NOMO-1 (cell line): ENCODE measurements around the gene SLC30A7.

Experiments
- DNase-seq, 2 experiments: peaks; one replicate each; lab custom pipeline; 2025; ENCODE audit not compliant: unreplicated experiment in 2 of 2; lab: John Stamatoyannopoulos, UW

SLC30A7 gene

DNA sequence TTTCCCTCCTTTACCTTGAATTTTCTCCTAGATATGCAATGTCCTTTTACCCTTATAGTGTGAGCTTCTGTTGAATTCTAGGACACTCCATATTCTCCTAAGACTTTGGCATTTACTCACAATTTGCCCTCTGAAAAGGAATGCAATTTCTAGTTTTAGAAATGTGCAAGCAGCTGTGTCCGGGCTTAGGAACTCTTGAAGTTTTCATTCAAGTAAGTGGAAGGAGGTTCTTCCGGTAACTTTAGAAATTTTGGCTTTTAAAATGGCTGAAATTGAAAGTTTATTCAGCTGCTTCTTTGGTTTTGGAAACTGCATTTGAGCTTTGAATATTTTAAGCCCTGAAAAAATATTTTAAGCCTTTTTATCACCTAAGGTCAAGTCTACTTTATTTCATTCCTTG lies 73.4 kb downstream of the SLC30A7 start:
- no peak for DNase-seq

DNA sequence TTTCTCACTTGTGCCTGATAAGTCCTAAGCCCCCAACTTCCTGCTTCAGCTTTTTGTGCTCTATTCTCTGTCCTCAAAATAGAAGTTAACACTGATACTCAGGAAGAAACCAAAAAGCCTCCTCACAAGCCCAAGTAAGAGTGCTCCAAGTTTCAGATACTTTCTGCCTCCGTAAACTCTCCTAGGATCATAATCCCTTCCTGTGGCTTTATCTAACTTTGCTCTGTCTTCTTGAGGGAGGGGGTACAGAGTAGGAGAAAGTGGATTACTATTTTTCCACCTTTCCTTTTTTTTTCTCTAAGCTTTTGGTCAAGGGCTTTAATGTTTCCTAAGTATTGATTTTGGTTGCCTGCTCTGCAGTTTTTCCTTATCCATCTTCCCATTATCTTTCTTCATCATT lies 75.1 kb downstream of the SLC30A7 start:
- no peak for DNase-seq

DNA sequence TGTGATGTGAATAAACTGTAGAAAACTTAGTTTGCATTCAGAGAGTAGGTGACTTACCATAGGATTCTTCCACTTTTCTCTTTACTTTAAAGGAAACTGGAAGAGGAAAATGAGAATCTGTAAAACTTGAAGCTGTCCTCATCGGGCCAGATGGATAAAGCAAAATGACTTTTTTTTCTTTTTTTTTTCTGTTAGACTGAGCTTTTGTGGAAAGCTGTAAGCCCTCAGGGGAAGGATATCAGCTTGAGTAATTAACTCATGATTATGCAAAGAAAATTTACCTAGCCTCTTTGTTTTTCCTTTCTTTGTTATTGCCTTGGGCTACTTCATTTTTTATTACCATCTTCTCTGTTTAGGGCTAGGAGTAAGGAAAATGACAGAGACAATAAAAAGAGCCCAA lies 76.3 kb downstream of the SLC30A7 start:
- DNase-seq = no peak

DNA sequence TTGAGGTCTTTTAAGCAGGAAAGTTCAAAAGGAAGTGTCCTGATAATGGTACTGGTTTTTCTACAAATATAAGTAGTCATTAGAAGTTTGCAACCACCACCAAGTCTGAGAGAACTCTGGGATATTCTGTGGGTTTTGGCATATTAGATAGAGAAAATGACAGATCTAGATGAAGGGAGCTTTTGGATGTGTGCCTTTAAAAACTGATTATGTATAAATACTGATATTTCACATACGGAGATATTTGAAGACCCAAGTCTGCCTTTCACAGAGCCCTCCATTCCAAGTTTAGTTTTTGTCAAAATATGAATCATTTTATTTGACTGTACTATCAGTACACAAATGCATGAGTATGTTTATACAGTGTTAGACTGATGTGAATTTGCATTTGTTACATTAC lies 81.0 kb downstream of the SLC30A7 start:
- no peak for DNase-seq

DNA sequence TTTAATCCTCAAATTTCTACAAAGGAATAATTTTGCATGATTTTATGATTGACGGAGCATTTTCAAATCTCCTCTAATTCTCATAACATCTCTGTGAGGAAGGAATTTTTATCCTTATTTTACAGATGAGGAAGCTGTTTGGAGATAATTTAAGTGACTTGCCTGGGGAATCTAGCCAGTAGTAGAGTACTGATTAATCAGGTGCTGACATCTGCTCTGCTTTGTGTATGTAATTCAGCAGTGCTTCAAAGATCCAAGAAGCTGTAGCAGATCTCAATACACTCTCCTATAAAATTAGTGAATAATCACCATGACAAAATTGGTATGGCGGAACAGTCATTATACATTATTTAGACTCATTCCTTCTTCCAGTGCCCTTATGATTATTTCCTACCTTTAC lies 83.7 kb downstream of the SLC30A7 start:
- no peak for DNase-seq

DNA sequence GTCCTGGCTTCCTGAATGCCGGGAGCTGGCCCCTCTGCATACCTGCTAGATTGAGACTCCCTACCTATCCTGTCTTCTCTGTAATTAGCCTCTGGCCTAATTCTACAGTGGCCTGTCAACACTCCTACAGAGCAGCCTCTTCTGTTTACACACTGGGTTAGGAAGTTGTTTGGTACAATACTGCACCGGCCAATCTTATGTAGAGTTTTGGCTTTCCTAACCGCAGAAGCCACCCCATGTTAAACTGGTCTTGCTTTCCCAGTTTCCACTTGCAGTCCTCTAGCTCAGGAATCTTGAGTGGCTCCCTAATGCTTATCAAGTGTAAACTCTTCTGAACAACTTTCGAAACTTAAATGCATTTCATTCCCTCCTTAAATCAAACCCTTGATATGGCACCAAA lies 86.9 kb downstream of the SLC30A7 start:
- no peak for DNase-seq

DNA sequence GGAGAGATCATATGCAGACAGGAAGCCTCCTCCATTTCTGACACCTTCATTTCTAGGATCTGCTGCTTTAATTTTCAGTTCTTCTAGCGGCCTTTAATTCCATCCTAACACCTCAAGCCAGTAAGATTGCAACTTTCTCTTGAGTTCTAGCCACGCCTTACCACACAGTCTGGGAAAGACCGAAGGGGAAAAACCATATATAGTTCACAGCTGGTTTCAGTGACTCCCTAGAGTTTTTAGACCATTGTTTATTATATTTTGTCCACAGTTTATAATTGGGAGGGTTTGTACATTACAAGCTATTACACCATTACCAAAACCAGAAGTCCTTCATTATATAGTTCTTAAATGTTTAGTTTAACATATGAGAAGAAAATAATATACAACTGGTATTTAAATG lies 92.2 kb downstream of the SLC30A7 start:
- DNase-seq = no peak

DNA sequence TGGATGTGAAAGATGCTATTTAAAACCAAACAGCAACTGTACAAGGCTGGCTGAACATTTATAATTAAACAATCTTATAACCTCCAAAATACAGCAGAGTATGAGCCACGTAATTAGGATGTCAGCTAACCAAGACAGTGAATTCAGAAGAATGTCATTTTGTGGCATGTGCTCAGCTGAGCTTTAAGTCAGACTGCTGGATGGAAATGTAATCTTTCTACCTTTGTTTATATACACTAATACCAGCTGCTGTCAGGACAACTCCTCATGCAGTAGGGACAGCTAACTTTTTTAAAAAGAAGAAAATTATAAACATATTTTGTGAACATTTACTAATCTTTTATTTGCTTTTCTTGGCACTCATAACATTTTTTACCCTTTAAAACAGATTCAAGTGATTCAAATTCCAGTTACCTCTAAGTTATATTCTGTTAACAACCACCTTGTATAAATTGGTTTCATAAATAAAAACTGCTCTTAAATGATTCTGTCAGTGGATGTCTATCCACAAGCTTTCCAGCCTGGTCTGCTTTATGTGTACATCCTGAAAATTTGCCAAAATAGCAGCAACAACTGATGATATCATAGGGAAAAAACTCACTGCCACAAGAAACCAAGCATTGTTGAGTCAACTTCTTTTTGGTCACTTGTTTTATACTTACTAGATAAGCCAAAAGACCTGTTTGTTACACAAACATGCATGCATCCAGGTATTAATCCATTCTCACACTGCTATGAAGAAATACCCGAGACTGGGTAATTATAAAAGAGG lies 93.6 kb downstream of the SLC30A7 start:
- no peak for DNase-seq

DNA sequence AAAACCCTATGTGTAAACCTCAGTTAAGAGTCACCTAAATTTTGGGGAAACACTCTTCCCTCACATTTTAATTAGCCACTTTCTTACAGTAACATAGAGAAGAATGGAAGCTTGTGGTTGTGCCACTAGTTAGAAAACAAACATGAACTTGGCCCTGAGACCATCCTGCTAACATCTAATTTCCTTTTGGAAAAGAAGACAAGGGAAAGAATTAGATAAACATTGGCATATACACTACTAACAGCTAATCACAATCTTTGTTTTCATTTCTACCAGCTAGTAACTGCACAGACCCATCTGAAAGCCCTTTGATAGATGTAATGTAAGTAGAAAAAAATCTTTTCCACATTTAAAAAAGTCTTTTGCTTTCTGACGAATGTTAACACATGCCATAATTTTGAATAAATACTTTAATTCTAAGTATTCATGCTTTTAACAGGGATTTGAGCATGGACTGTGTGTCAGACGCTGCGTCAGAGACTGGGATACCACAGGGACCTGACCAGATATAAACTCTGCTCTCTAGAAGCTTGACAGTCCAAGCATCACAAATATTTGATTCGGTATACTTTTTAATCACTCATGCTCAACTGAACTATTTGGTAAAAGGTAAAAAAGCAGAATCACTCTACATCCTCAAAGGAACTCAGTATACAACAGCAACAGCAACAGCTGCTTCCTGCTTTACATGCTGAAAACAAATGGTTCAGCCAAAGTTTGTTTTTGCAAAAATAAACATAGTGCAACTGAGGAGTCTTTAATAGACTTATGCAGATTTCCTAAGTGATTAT lies 99.5 kb downstream of the SLC30A7 start:
- no peak for DNase-seq

DNA sequence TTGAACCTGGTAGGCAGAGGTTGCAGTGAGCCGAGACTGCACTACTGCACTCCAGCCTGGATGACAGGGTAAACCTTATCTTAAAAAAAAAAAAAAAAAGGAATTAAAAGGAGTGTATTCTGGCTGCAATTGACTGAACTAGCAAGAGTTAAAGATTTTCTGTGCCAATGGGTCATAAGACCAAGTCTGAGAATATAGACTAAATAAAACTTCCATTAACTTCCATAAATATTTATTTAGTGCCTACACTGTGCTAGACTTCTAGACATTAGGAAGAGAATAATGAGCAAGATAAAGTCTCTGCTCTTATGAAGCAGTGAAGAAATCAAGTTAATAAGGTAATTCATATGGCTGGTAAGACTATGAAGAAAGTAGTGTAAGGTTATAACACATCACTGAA lies 102.5 kb downstream of the SLC30A7 start:
- DNase-seq = no peak

DNA sequence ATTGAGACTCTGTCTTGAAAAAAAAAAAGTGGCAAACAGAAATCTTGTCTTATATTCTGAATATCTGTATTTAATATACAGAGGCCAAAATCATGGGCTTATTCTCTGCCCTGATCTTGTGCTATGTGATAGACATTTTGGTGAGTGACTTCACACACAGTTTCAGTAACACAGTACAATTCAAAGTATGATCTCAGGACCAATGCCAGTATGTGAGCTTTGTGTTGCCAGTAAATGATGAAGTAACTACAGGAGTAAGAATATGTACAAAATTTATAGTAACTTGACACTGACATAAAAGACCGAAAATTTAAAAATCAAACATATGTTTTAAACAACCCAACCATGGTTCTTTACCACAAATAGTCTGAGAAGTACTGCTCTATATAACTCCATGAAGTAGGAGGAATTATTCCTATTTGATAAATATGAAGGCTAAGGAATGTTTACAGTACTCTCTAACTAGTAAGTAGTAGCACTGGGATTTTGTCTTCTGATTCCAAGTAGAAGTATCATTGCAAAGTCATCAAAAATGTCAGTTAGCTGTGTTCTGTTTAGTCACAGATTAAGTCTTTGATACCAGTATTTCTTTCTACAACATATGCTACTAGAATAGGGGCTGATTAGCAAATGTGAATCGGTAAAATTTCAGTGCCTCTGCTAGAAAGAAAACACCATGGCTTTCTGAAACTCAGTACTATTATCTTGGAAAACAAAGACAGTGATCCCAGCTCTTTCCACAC lies 104.4 kb downstream of the SLC30A7 start:
- DNase-seq = no peak

DNA sequence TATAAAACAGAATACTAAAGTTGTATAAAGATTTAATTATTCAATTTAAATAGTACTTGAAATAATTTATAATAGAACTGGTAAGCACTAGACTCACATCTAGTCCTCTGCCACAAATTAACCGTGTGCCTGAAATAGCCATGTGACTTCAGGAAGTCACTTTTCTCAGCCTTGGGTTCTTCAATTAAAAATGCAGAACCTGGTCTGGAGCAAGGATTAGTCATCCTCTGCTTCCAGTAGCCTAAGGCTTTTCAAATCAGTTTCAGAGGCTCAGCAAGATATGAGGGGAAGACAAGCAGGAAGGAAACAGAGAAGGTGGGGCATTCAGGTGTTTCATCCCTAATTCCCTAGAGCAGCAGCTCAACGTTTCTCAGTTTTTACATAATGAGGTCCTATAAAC lies 106.7 kb downstream of the SLC30A7 start:
- peak; percentile 50 to 91 for DNase-seq

DNA sequence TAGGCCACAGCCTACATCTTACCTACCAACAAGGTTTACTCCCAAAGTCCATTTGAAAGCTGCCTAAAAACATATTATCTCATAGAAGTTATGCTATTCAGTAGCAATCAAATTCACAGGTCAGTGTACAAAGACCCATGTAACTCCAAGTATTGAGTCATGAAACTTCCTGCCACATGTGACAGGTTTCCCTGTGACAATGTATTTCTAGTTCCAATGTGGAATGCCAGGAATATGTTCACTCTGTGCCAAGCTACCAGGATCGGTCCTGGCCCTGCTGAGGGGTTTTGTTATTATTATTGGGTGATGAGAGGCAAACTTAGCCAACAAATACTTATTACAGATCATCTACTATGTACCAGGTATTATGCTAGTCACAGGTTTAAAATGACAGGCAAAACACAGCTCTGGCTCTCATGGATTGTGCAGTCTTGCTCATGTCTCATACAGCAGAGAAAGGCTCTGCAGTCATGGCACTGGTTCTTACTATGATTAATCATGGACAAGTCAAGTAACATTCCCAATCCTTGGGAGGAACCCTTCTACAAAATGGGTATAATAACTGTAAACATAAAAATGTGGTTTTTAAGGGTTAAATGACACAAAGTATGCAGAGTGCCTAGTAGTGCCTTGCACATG lies 107.2 kb downstream of the SLC30A7 start:
- DNase-seq = no peak

DNA sequence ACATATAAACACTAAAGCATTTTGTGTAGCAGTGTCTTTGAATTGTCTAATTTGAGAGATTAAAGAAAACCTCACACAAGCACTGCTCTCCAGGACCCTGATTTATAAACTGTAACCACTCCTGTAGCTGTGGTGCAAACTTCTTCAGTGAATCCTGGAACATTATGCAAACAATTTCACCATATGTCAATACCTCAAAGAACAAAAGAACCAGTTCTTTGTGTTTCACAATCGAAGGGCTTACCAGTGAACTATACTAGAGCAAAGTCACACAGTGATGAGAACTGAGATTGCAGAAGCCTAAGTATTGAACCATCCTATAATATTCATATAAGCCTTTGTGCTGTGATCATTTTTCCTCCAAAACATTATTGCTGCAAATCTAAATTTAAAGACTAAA lies 108.2 kb downstream of the SLC30A7 start:
- DNase-seq = peak; percentile 25 to 76

DNA sequence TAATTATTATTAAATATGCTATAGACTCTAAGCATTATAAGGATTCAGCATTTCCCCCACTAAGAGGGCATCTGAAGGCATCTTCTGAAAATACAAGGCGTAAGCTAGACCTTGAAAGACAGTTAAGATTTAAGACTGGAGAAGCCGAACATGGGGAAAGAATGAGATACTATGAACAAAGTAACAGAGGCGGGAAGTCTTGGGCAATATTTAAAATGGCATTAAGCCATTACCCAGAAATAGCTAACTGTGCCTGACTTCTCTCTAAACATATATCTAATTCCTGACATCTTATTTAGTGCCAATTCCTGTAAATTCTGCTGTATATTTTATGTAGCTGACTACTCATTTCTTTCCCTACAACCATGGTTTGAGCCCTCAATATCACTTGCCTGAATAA lies 108.8 kb downstream of the SLC30A7 start:
- DNase-seq = peak; percentile 39 to 63

DNA sequence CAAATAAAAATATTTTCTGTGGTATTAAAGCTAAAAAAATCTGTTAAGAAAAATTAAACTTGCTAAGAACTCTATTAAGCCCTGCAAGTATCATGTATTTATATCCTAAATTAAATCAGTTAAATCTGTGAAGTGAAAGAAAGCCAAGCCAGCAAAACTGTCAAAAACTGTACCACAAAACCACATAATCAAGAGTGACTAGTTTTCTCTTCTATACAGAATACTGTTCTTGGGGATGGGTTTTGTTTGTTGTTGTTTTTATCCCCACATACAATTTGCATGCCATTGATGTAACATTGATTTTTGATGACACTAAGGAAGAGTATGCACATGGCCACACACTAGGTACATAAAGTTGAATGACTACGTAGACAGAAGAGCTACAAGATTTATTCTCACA lies 109.3 kb downstream of the SLC30A7 start:
- no peak for DNase-seq

DNA sequence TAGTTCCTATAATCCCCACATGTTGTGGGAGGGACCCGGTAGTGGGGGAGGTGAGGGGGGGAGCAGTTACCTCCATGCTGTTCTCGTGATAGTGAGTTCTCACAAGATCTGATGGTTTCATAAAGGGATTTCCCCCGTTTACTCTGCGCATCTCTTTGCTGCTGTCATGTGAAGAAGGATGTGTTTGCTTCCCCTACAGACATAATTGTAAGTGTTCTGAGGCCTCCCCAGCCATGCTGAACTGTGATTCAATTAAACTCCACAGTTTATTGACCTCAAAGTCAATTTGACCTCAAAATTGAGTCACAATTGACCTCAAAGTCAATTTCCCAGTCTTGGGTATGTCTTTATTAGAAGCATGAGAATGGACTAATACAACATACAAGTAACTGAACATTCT lies 110.0 kb downstream of the SLC30A7 start:
- no peak for DNase-seq

DNA sequence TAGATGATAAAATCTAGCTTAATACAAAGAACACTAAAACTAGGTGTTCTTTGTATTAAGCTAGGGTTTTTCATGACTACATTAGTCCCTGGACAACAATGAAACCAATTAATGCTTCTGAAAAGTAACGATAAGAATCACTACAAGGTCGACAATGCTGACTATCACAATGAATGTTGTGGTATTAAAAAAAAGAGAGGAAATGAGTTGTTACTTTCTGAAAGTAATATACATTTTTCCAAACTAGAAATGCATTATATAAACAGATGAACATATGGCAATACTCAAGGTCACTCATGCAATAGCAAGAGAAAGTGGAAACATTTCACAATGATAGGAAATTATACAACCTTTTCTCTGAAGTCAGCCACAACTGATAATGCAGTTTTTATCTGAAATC lies 110.7 kb downstream of the SLC30A7 start:
- peak in 1 of 2 experiments; percentile 47 for DNase-seq

DNA sequence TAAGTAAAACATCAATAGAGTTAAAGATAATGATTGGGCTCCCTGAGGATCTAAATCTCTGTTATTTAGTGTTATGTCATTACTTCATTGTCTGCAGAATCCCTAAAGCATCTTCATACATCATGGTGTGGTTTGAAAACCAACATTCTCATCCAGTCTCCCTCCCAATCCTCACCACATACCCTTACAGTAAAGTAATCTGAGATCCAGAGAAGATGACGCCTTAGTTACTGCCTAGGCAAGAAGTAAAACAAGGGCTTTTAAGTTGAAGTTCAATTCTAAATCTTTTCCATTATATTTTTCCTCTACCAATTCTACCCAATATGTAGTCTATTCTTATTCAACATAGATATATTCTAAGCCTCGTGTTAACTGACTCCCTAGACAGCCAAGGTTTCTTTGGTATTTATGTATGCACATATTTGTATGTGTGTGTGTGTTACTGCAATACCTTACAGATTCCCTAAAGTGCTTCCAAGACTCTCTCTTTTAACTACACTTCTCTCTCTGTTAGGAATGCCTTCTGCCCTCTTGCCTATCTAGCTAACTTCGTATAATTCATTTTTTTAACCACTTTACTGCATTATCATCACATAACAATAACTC lies 112.4 kb downstream of the SLC30A7 start:
- DNase-seq = no peak

DNA sequence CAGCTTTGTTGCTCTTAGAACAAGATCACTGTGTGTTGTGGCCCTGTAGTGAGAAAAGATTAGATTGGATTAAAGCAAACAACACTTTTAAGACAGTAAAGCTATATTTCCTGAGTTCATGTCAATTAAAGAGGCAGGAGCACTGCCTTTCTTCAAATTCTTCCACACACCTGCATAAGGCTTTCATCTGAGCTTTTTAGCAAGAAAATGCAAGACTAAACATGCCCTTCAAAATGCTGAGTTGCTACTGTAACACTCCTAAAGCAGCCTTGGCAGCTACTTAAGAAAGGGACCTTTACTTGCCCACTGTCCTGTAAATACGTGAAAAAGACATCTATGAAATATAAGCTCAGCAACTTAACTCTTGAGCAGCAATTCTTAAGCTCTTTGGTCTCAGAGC lies 117.9 kb downstream of the SLC30A7 start:
- no peak for DNase-seq

DNA sequence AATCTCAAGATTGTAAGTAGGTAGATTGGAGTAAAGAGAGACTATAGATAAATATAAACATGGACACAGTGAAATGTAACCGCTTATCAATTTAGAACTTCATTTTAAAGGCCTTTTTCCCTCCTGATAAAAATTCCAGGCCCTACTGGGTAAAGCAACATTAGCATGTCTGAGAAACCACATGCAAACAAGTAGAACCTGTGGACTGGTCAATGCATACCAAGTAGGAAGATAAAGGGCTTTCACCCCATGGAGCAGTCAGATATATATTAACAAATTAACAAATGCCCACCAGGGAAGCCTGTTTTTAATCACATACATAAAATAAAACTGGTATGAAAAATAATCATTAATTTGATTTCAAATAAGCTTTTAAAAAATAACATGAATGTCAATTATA lies 121.6 kb downstream of the SLC30A7 start:
- no peak for DNase-seq
